ENCODE measurements around the gene ARL2BP. TPM values are rescaled to one million over a fixed set of nuclear protein-coding genes. Genes with fewer than 3 reads are reported as not detected.
A peak's percentile ranks its signal among the peaks of the same experiment; 100 is the strongest.

ARL2BP gene
- total RNA-seq, 1 donor from 2014 or later: 40.1 TPM

DNA sequence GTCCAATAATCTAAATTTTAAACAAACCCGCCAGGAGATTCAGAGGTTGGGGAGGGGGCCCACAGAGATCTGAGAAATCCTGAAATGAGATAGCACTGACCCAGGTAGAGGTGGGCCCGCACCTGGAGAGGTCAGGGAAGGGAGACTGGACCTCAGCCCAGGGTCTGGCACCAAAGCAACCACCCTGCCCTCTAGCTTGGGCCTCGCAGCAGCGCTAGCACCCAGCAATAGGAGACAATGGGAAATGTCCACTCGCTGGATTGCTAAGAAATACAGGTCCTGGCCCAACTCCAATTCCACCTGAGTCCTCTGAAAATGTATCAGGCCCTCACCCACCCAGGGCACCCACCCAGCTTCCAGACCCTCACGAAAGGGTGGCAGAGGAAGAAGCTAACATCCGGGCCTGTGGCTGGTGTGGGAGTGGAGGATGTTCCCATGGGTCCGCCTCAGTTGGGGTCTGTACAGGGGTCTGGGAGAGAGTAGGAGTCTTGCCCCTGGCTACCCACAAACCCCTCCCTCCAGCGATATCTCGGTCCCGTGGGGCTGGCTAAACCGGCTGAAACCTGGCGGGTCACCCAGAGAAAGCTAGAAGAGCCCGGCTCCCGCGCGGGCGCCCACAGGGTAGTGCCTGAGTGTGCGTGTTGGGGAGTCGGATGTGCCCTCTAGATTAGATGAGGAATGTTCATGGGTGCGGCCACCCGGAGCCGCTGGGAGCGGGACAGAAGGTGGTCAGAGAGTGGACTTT, 38.3 kb downstream of the ARL2BP start:
- no peak for DNase-seq

DNA sequence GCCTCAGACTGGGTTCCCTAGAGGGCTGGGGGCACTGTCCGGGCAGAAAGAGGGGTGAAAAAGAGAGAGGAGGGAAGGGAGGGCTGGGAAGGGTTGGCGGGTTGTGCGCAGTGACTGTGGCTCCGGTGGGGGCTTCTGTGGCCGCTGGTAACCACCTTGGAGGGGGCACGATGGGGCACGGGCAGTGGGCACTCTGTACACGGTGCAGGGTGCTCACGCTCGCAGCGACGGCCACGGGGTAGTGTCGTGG, 38.8 kb downstream of the ARL2BP start:
- DNase-seq: no peak

DNA sequence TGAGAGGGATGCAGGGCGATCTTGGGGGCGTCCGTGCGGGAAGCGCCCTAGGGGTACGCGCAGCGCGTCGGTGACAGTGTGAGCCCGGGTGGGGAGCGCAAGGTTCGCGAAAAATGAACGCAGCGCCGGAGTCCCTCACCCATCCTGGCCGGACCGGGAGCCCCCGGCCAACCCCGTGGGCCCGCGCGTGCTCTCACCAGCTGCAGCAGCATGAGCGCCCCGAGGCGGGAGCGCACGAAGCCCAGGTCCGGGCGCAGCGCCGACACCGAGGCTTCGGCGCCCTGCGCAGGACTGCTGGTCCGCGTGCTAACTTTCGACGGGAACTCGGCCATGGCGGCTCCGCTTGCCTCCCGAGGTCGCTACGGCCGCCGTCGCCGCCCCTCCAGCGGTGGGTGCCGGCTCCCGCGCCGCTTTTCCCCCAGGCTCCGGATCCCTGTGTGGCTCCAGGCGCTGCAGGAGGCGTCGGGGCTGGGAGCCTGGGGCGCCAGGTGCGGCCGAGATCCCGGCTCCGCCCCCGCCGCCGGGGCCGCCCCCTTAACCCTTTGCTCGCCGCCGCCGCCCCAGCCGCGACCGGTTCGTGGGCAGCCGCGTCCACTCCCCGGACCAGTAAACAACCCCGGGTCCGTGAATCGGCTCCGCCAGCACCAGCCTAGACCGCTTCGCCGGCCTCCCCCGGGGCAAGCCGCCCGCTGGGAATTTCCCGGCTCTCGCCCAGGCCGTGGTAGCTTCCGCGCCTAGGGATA, 39.3 kb downstream of the ARL2BP start, which contains the start of gene PLLP:
Gene PLLP (minus strand): TSS at position 464 of the 743 bp plus-strand sequence. CDS start 132 bp downstream, at position 332.
- DNase-seq: no peak

DNA sequence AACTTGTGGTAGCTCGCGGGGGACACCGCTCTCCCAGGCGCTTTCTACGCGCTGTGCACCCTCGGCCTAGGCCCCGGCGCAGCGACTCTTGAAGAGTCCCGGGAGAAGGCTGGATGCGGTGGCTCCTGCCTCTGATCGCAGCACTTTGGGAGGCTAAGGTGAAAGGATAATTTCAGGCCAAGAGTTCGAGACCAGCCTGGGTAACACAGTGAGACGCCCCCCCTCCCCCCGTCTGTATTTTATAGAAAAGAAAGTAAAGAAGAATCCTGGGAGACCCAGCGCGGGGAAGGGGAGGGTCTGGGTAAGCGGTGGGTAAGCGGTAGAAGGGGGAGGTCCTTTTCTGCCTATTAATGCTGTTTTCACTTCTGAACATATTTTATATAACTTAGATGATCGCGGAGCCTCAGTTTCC, 39.9 kb downstream of the ARL2BP start:
- DNase-seq: no peak

DNA sequence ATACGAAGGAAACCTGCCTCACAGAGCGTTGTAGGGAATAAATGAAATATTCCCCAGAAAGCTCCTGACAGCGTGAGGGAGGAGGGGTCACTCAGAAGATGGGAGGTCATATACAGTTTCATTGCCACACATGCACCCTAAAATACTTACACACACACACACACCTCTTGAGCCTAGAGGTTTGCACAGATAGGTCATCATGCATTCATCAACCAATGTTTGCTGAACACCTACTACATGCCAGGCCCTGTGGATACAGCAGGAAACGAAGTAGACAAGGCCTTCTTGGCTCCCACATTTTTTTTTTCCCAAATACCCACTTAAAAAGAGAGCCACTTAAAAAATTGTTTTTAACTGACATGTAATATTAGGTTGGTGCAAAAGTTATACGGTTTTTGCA, 40.3 kb downstream of the ARL2BP start:
- no peak for DNase-seq

DNA sequence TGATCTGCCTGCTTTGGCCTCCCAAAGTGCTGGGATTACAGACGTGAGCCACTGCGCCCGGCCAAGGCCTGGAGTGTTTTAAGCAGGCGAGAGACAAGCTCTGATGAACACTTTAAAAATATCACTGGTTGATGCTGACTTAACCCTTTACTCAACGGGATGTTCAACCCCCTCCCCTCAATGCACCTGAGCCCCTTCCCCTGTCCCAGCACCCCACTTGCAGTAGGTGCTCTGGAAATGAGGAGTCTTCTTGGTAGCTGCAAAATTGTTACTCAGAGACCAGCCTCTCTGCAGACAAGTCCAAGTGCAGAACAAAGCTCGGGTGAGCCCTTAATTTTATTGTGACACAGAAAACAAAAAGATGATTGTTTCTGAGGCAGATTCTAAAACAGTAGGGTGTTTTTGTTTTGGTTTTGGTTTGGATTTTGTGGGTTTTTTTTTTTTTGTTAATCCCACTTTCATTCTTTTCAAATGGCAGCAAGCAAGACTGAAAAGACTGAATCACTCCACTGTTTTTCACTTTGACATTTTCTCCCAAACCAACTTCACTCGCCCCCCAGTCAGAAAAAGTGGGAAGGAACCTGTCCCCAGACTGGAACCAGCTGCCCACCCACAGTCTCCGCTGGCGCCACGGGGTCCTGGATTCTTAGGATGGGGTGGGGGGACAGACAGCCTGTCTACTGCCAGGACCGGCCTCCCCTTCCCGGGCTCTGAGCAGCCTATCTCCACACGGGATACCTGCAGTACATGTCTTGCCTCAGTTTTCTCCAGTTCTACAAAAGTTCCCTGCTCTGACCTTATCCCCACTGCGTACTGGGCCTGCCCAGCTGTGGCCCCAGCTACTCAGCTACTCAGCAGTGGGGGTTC, 44.6 kb downstream of the ARL2BP start:
- no peak for DNase-seq

DNA sequence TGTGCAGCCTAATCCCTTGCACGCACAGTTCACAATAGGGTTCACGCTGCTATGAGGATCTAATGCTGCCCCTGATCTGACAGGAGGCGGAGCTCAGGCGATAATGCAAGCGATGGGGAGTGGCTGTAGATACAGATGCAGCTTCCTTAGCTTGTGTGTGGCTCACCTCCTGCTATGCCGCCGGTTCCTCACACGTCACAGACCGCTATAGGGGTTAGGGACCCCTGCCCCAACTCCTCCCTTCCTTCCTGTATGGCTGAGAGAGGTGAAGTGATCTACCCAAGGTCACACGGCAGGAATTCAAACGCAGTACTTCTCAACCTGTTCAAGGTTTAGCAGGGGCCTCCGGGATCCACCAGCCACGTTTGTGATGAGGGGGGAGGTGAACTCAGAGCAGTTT, 52.8 kb downstream of the ARL2BP start:
- no peak for DNase-seq

DNA sequence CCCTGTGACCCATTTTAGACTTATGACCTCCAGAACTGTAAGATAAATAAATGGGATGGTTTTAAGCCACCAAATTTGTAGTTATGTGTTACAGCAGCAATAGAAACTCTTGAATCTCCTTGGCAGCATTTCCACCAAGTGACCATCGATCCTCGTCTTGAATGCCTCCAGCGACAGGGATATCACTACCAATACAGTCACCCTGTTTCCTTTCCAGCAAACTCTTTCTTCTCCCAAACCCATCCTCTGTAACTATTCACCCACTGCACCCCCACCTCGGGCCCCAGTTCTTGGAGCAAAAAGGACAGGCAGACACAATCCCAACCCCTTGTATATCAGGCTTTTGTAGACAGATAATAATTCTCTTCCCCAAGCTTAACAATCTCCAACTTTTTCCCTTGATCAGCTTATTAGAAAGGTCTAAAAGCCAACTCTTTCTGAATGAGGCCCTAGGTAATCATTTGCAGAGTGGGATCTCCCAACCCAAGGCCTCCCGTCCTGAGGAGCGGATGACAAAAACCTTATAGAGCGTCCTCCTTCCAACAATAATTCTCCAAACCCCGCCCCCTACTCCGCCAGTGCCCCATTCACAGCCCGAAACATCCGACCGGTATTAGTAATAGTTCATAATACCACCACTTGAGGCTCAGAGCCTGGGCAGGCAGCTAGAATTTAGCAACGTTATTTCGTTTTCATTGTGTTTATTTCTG, 54.1 kb downstream of the ARL2BP start:
- DNase-seq: peak; percentile 90

DNA sequence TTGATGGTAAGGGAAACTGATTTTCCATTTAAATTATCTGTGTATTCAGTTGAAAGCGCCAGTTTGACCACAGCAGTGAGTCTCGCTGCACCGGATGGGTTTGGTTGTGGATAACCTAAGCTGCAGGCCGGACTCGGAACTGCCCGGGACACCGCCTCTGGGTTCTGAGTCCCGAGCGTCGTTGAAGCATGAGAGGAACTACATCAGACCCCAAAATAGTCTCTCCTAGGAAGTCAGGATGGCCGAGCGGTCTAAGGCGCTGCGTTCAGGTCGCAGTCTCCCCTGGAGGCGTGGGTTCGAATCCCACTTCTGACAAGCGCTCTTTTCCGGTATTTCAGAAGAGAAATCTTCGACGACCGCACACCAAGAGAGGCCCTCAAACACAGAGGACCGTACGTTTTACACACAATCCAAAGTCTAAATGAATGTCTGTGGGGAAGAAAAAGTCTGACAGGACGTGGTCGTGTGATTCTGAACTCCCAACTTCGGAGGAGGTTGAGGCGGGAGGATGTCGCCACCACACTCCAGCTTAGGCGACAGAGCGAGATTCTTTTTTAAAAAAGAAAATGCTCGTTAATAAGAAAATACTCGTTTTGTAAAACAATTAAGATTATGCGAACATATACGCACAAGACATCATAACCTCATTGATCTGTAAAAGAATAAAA, 54.8 kb downstream of the ARL2BP start:
- DNase-seq: peak; percentile 90

DNA sequence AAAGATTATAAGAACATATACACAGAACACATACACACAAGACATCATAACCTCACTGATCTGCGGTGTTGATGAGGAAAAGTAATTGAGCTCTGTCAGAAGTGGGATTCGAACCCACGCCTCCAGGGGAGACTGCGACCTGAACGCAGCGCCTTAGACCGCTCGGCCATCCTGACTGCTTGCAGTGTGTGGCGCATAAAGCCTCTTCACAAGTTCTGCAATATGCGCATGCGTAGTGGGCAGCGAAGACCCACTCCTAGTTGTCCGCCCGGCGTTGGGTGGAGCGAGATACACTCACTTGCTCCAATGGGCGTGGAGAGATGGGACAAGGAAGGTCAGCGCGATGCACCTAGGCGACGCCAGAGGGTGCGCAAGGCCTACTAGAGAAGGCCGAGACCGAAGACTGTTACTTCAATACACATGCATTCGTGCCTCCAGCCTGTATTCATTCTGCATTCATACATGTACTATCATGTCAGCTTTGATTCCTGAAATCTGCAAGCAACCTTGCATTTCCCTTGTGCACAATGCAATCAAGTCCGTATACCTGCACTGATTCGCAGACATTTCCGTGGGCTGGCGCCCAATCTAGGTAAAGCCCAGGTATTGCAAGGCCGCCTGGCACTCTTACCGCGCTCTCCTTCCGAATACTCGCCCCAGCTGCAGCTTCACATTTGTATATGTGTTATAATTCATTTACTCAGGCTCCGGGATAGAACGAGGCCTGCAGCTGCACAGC, 55.5 kb downstream of the ARL2BP start:
- peak; percentile 99 for DNase-seq

DNA sequence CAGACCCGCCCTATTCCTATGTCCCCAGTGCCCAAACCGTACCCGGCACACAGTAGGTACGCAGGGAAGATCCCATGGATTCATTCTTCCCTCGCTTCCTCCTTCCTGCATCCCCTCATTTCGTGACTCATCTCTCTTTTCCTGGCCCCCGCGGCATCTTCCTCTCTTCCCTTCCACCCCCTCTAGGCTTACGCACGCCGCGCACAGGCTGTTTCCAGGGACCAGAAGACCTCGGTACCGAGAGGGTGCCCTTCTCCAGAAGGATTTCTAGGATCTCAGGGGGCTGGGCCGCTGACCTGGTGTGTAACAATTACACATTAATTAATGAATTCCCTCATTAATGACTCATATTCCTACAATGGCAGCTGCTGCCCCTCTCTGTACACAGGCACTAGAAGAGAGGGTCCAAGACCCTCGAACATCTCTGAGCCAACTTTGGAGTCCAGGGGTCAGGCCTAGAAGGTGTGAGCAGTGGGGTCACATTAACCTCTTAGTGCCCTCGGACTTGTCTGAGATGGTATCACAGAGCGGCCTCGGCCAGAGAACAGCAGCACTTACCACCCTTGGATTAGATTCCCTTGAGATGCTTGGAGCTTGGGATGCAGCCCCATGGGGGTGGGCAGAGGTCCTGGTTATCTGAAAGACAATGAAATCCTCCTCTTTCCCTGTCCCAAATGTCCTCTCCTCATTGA, 56.2 kb downstream of the ARL2BP start:
- DNase-seq: no peak

Other genes starting within 250 kb of the ARL2BP start
- gene CPNE2, start 152.7 kb upstream of the ARL2BP start, total RNA-seq: 20.6 TPM
- gene PSME3IP1, start 59.2 kb upstream of the ARL2BP start, total RNA-seq: 39.9 TPM
- 39.9 TPM for gene RSPRY1, start 58.9 kb upstream of the ARL2BP start, total RNA-seq
- gene PLLP, start 39.4 kb downstream of the ARL2BP start, total RNA-seq: 0.69 TPM
- 0.69 TPM for gene CCL22, start 113.5 kb downstream of the ARL2BP start, total RNA-seq
- gene CX3CL1, start 127.2 kb downstream of the ARL2BP start, total RNA-seq: 2.6 TPM
- 0.49 TPM for gene CCL17, start 159.5 kb downstream of the ARL2BP start, total RNA-seq
- 40.9 TPM for gene CIAPIN1, start 202.1 kb downstream of the ARL2BP start, total RNA-seq
- 27.1 TPM for gene COQ9, start 202.2 kb downstream of the ARL2BP start, total RNA-seq
- 71.1 TPM for gene POLR2C, start 217.4 kb downstream of the ARL2BP start, total RNA-seq
- 12.6 TPM for gene DOK4, start 241.2 kb downstream of the ARL2BP start, total RNA-seq

Data from skin of body (tissue), 2 donors.